Daoy (cell line): ENCODE measurements around the gene SRRM2. TPM values are rescaled to one million over a fixed set of nuclear protein-coding genes. Genes with fewer than 3 reads are reported as not detected.

Experiments used
- DNase-seq: peaks from one replicate; pipeline ENCODE4 v3.0.0-alpha.2; 2015; ENCODE audit warnings: low read depth
- total RNA-seq: library from RNA; depleted of rRNA; stranded (reverse); fragments of >200 nt; shearing (Covaris generic); gene quantifications from 2 replicates; pipeline ENCODE4 v1.2.3, GENCODE V29; 2014; rRNA removed

The SRRM2 gene
- 18.3 and 32.6 TPM in 2 replicates for total RNA-seq

- peak; percentile 96 for DNase-seq
These were observed at the start of gene SRRM2 for GRCh38 chr16:2752035-2752849. TSS of gene SRRM2 (plus strand) at chr16:2752638. CDS start at chr16:2756365, 3,727 bp downstream.

DNA sequence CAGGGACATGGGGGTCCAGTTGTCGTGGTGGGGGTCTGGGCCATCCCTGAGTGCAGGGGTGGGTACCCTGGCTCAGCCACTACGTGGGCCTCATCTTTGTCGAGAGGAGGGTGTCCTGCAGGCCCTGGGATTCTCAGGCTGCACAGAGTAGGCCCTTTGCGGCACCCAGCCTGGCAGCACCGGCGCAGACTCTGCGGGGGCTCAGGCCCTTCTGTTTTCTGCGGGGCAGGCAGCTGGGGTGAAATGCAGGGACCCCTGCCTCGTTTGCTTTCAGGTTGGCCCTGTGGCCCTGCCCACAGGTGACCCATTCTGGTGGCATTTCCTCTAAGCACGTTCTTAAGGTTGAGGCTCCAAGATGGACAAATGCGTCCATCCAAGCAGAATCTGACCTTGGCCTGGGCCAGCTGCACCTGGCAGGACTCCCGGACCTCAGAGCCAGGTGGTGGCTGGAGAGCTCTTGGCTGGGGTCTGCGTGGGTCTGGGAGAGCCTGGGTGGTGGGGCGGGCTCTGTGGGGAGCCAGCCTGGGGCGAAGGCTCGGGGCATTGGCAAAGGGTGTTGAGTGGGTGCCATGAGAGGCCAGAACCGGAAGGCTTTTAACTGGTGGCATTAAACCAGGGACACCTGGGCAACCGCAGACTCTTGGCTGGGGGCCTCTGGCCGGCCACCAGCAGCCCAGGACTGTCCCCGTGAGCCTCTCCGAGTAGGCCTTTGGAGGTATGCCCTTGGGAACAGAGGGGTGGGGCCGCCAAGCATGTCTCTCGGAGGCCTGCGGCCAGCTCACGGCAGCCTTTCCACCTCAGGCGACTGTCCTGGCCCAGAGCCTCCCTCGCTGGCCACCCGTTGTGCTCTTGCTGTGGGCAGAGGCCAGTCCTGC lies 49.3 kb upstream of the SRRM2 start:
- DNase-seq: no peak

DNA sequence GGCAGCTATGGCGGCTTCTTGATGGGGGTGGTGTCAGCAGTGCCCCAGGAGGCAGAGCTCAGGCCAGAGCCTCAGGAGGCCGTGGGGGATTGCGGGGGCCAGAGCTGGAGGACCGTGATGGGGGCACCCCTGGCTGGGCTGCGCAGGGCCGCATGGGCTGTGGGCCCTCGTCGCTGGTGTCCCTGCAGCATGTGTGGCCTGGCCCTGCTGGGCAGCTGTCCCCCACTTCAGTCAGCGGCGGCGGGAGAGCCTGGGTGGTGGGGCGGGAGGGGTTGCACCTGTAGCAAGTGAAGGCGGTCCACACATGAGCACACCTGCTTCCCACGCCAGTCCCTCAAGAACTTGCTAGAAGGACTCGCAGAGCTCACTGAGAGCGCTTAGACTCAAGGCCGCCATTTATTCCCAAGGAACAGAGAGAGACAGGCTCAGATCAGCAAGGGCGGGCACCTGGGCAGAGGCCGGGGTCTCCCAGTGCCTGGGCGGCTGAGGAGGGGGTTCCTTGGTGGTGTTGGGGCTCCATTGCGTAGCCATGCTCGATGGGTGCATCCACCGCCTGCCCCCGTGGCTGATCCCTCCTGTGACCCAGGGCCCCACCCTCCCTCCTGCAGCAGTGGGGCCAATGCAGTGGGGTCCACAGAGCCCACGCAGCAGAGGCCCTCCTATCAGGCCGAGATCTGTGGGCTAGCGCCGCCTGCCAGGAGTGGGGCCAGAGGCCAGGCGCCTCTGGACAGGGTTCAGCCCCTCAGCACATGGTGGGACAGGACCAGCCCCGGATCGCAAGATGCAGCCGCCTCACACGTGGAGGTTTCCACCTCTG lies 48.1 kb upstream of the SRRM2 start:
- DNase-seq: no peak

DNA sequence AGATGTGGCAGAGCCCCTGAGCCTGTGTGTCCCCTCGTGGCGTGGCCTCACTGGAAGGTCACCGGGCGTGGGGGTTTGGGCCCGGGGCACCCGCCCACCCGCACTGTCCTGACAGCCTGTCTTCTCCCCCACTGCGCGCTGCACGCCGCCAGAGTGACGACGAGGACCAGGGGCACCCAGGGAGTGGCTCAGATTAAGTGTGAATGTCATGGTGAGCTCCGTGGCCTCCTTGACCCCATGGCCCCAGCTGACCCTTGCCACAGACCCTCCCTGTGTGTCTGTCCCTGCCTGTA lies 47.5 kb upstream of the SRRM2 start:
- DNase-seq: no peak

GRCh38 chr16:2705351-2705750 lies 47.1 kb upstream of the SRRM2 start:
- DNase-seq: no peak

- DNase-seq: no peak
These were observed 46.4 kb upstream of the SRRM2 start for GRCh38 chr16:2706085-2706484.

- no peak for DNase-seq
These were observed 45.7 kb upstream of the SRRM2 start for GRCh38 chr16:2706611-2707311.

GRCh38 chr16:2707368-2708289 lies 44.8 kb upstream of the SRRM2 start:
- DNase-seq: no peak

DNA sequence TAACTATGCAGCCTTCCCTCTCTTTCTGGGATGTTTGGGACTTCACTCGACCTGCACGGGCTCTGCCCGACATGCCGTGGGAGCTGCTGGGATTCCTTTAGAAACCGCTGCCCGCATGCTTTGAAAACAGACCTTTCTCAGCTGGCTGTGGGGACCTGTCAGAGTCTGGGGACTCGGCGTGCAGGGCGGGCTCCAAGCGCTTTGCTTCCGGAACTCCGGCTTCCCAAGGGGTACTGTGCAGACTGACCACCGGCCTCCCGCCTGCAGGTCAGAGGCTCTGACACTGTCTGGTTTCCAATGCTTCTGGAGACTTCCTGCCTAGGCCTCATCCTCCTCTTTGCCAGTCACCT lies 44.2 kb upstream of the SRRM2 start:
- no peak for DNase-seq

GRCh38 chr16:2708955-2709587 lies 43.4 kb upstream of the SRRM2 start:
- no peak for DNase-seq

- no peak for DNase-seq
These were observed 42.9 kb upstream of the SRRM2 start for GRCh38 chr16:2709588-2709984.

GRCh38 chr16:2710021-2710710 lies 42.3 kb upstream of the SRRM2 start:
- no peak for DNase-seq

DNA sequence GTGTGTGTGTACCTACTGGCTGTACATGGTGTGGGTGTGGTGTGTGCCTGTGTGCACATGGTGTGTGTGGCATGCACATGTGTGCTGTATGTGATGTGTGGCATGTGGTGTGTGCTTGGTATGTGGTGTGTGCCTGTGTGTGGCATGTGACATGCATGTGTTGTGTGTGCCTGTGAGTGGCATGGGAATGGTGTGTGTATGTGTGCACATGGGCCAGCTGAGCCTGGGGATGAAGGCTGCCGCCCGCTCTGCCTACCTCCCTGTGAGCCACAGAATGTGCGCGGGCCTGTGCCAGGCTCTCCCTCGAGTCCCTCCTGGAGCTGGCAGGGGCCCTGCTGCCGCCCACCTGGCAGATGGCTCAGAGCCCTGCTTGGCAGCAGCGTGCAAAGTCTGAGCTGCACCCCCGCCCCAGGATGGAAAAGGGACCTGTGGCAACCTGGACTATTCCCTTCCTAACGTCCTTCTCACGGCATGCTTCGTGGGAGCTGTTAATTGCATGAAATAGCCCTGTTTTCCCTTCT lies 41.7 kb upstream of the SRRM2 start:
- DNase-seq: no peak

DNA sequence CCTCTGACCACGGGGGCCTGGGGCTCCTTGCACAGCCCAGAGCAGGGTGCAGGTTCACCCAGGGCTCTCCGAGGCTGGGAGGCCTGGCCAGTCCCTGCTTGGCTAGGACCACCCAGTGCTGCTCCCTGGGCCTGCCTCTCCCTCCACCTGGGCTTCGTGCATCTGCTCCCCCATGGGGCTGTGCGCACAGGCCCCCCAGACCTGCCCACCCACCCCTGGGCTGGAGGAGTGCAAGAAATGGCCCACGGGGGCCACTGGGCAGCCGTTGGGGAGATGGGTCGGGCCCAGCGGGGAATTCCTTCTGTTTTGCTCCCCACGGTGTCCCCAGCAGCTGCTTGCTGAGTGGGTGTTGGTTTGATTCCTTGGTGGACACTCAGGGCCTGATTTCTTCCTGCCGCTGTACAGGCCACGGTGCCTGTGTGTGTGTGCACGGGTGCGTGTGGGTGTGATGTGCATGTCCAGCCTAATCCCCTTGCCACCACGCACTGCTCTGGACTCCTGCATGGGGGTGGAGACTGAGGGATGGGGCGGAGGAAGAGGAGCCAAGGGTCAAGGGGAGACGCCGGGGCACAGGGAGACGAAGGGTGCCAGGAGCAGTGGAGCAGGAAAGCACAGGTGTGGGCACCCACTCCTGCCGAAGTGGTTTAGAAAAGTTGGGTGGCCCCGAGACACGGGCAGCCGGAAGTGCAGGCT lies 40.9 kb upstream of the SRRM2 start:
- DNase-seq: no peak

- DNase-seq: no peak
These were observed 40.4 kb upstream of the SRRM2 start for GRCh38 chr16:2712063-2712441.

DNA sequence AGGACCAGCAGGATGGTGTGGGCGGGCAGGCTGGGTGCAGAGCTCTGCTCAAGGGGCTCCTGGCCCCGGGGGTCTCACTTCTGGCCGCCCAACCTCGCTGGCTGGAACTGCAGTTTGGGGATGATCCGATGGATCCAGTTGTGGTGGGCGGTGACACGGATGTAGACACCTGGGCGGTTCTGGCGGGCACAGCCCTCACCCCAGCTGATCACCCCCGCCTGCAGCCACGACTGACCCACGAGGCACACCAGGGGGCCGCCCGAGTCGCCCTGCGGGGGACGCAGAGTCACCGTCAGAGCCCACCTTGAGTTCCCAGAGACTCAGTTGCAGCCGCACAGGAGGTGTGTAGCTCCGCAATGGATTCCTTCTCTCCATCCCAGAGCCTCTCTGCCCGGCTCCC lies 39.9 kb upstream of the SRRM2 start:
- no peak for DNase-seq

- DNase-seq: no peak
These were observed 38.9 kb upstream of the SRRM2 start for GRCh38 chr16:2713523-2713922.

DNA sequence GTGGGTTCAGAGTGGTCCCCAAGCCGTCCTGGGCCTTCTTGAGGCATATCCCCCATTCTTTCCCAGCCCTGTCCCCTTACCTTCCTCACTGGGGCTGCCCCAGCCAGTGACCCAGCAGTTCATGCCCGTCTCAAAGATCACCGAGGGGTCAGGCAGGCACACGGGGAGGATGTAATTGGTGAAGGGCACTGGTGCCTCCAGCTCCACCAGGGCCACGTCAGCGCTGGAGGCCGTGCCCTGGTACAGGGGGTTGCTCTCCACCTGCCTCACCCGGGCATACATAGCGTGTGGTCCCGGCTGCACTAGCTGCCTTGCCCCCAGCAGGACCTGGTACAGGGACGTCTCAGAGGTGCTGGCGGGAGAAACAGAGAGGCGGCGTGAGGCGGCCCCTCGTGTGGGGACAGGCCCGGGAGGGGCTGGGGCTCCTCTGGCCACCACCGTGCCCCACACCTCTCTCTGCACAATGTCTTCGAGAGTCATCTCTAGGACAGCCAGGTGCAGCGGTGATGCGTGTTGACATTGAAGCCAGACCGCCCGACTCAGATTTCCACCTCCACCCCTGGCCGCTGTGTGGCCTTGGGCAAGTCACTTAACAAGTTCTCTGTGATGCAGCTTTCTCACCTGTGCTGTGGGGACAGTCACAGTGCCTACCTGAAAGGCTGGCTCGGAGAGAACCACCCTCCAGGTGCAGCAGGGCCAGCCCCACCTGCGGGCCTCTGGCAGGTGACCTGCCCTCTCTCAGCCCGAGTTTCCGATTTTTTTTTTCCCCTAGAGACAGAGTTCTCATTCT lies 38.3 kb upstream of the SRRM2 start:
- DNase-seq: no peak
